Gastrocnemius medialis (tissue), 4 donors: ENCODE data around the gene ADARB2.

Source experiments
- CTCF ChIP-seq, 5 experiments: fragments of 450-650 bp in 3 of 5; fragments of 200-600 bp in 2 of 5; sonication (generic) in 2 of 5; IDR thresholded peaks in 4 of 5; conservative IDR thresholded peaks in 1 of 5; 1 replicate in 4 of 5; 2 replicates in 1 of 5; pipeline ENCODE4 v1.5.1; 2016 to 2019; ENCODE audit warnings: antibody characterized with exemption in 5 of 5, mild to moderate bottlenecking in 3 of 5, moderate library complexity in 3 of 5
- POLR2A ChIP-seq, 2 donors: fragments of 450-650 bp; IDR thresholded peaks; one replicate each; pipeline ENCODE4 v1.6.1; 2017; ENCODE audit warnings: antibody characterized with exemption in 2 of 2, mild to moderate bottlenecking in 2 of 2, moderate library complexity in 2 of 2

- TF ChIP-seq CTCF (IDR thresholded peaks at IDR 0.05 in 4 of 5, conservative IDR thresholded peaks at IDR 0.05 in 1 of 5) (no peak), POLR2A (IDR thresholded peaks at IDR 0.05) (no peak)
Measured at GRCh38 chr10:1658658-1659057, 78.7 kb downstream of the ADARB2 start.
